HUES48 (cell line): ENCODE results near the gene IFNA5.
A peak's percentile ranks its signal among the peaks of the same experiment; 100 is the strongest.

Source experiments
- H3K27ac ChIP-seq: one replicate; pipeline ENCODE4 v1.7.0; 2013; ENCODE audit warnings: low read depth, low read length, inconsistent platforms
- H3K27me3 ChIP-seq: 2 replicates; pipeline ENCODE4 v1.6.1; 2013; ENCODE audit warnings: mild to moderate bottlenecking, low read length; ENCODE audit not compliant: control insufficient read depth, insufficient read depth
- H3K36me3 ChIP-seq: 2 replicates; pipeline ENCODE4 v1.6.1; 2013; ENCODE audit warnings: low read length; ENCODE audit not compliant: control insufficient read depth, insufficient read depth
- H3K4me1 ChIP-seq: 2 replicates; pipeline ENCODE4 v1.6.1; 2013; ENCODE audit warnings: mild to moderate bottlenecking, low read length; ENCODE audit not compliant: control insufficient read depth, insufficient read depth
- H3K4me3 ChIP-seq: 2 replicates; pipeline ENCODE4 v1.5.1; 2013; ENCODE audit warnings: mild to moderate bottlenecking, low read depth, low read length
- H3K9ac ChIP-seq: 2 replicates; pipeline ENCODE4 v1.6.1; 2013; ENCODE audit warnings: mild to moderate bottlenecking, low read depth, low read length, moderate library complexity
- H3K9me3 ChIP-seq: 2 replicates; pipeline ENCODE4 v1.6.1; 2013; ENCODE audit warnings: low read length; ENCODE audit not compliant: control insufficient read depth, insufficient read depth

The IFNA5 gene

DNA sequence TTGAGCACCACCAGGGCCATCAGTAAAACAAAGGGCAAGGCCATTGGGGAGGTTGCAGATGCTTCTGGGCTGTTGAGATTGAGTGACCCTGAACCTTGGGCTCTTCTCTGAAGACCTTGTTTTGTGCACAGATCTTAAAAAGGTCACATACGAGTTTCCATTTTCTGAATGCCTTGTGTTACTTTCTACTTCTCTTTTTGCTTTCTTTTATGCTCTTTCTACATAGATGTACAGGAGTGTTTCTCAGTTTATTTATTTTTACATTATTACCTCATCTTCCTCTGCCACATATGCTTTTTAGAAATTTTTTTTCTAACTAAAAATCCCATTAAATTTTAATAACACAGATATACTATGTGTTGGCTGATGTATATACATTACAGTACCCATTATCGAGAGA, at the start of gene IFNA5:
Gene IFNA5 (minus strand): TSS at position 101 of the 400 bp plus-strand sequence. CDS start 57 bp downstream, at position 44.
- Histone ChIP-seq H3K9ac (no peak within 1 kb of the TSS), H3K27ac (no peak within 1 kb of the TSS)

DNA sequence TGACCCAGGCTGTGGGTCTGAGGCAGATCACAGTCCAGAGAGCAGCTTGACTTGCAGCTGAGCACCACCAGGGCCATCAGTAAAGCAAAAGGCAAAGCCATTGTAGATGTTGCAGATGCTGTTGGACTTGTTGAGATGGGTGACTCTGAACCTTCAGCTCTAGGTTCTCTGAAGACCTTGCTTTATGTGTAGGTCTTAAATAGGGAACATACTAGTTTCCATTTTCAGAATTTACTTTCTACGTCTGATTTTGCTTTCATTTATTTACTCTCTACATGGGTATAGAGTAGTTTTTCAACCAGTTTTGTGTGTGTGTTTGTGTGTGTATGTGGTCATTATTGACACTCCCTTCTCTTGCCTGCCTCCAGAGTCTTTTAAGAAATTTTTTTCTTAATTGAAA, 45.7 kb upstream of the IFNA5 start, which contains the start of gene IFNA6:
Gene IFNA6 (minus strand): TSS at position 101 of the 400 bp plus-strand sequence. CDS start 0 bp downstream, at position 101.
- Histone ChIP-seq H3K9ac (no peak within 1 kb of the TSS), H3K27ac (no peak within 1 kb of the TSS), H3K4me1 (no peaks in the 10 kb centered on the region; the same call in 1 of the 2 replicates), H3K27me3 (no peaks in the 10 kb centered on the region), H3K9me3 (no peaks in the 10 kb centered on the region), H3K4me3 (no peak within 1 kb of the TSS), H3K36me3 (no peaks in the 10 kb centered on the region)

More for the DNA sequence above, at the start of gene IFNA5:
- H3K27me3 ChIP-seq = 0 out of 2 replicates have a peak, but pooled peaks cover 4% of the 10 kb centered on the region
- no peaks in the 10 kb centered on the region for H3K36me3 ChIP-seq
- H3K9me3 ChIP-seq = no peaks in the 10 kb centered on the region
- H3K4me1 ChIP-seq = no peaks in the 10 kb centered on the region
- H3K4me3 ChIP-seq = no peak within 1 kb of the TSS

DNA sequence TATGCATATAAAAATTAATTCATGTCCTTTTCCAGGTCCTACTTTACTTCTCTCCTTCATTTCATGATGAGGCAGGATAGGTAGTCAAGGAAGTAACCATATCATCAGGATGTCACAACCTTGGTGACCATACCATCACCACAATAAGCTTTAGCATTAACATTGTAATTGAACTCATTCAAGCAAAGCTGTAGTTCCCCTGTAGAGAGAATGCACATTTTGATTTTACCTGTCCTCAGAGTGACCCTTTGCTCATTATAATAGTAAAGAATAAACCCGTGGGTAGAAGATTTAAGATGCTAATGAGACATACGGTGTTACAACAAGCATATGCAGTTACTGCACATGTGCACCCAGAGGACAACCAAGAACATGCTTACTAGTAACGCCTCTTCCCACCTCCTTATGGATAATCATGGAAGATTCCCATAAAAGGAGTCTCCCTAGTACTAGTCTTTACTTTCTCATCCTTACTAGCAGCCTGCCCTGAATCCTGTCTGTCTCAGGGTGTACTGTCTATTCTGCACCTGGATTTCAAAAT, 43.4 kb upstream of the IFNA5 start:
- no peak overlapping the region for H3K27ac ChIP-seq
- H3K27me3 ChIP-seq = no peaks in the 10 kb centered on the region
- no peaks in the 10 kb centered on the region for H3K9me3 ChIP-seq
- H3K9ac ChIP-seq = no peak overlapping the region
- H3K4me3 ChIP-seq = no peak overlapping the region
- H3K4me1 ChIP-seq = no peaks in the 10 kb centered on the region; the same call in 1 of the 2 replicates
- H3K36me3 ChIP-seq = no peaks in the 10 kb centered on the region

DNA sequence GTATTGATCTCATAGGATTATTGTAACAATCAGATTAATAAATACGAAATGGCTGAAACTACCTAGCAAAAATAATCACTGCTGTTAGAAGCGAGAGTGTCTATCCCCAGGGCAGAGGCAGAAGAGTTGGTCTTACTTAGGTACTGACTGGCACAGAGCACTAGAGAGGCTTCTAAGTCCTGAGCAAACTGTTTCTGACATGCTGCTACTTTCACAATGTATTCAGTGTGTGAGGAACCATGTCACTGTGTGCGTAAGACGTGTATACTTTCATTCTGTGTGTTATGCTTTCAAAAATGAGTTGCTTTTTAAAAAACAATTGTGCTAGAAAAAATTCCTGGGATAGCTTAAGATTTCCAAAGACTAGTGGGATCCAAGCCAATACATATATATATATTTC, 35.6 kb upstream of the IFNA5 start:
- H3K9me3 ChIP-seq = no peaks in the 10 kb centered on the region
- no peak overlapping the region for H3K9ac ChIP-seq
- no peaks in the 10 kb centered on the region for H3K36me3 ChIP-seq
- peaks cover 3% of the 10 kb centered on the region; the same call in 1 of the 2 replicates for H3K4me1 ChIP-seq
- H3K27ac ChIP-seq = no peak overlapping the region
- no peaks in the 10 kb centered on the region for H3K27me3 ChIP-seq
- H3K4me3 ChIP-seq = no peak overlapping the region

DNA sequence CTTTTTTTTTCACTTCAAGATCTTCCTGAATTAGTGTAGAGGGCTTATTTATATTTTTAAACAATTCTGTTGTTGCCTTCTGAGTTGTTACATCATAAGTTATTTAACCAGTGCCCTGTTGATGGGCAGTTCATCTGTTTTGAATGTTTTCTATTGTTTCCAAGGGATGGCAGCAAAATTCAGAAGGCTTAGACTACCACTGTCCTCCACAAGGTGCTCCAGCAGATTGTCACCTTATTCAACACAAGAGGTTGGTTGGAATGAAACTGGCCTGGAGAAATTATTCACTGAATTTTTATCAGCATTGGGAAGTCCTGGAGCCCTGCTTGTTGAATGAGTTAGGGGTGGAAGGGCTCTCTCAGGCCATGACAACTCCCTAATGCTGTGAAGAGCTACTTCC, 31.3 kb upstream of the IFNA5 start:
- H3K4me1 ChIP-seq = peaks cover 27% of the 10 kb centered on the region
- H3K27ac ChIP-seq = no peak overlapping the region
- peaks cover 13% of the 10 kb centered on the region; the same call in 1 of the 2 replicates for H3K36me3 ChIP-seq
- H3K9me3 ChIP-seq = no peaks in the 10 kb centered on the region
- H3K9ac ChIP-seq = no peak overlapping the region
- no peaks in the 10 kb centered on the region for H3K27me3 ChIP-seq
- H3K4me3 ChIP-seq = no peak overlapping the region

DNA sequence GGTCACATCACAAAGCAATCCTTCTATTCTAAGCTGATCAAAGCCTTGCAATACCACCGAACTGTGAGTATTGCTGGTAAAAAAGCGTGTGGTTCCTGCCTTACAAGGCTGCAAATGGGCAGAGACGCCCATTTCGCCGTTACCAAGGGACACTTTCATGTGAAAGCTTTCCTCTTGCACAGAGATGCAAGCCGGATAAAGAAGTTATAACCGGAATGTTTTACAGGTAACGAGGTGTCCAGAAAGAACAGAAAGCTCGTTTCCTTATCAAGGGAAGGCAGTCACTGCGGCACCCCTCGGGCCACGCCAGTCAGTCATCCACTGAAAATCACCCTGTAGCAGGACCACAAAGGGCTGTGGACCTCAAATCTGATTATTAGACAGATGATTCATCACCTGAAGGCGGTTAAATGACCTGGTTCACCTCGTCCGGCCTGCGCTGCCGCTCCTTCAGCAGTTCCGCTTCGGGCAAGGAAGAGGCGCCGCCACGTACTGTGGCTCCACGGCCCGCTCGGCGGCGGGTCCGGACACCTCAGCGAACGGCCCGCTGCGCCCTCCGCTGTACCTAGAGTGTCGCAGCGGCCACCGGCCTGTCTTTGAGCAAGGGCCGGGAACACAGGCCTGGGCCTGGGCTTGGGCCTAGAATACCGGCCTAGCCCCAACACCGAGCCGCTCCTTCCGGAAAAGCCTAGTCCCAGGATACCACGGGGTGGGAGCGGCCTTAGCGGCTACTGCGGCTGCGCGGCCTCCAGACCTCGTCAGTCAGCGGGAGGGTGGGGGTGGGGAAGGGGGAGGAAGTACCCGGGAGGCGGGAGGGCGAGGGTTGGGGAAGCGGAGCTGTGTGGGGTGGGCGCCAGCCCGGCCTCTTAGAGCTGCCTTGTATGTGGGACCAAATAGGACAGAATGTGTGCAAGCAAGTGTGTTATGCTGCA, 29.9 kb upstream of the IFNA5 start, which contains the start of gene KLHL9:
Gene KLHL9 (minus strand): TSS at position 704 of the 932 bp plus-strand sequence. CDS start 545 bp downstream, at position 159.
- peaks cover 27% of the 10 kb centered on the region for H3K4me1 ChIP-seq
- no peaks in the 10 kb centered on the region for H3K27me3 ChIP-seq
- peak within 1 kb of the TSS; percentile 79 for H3K27ac ChIP-seq
- no peaks in the 10 kb centered on the region for H3K9me3 ChIP-seq
- H3K36me3 ChIP-seq = peaks cover 17% of the 10 kb centered on the region
- peak within 1 kb of the TSS; percentile 97 for H3K9ac ChIP-seq
- H3K4me3 ChIP-seq = peak within 1 kb of the TSS; percentile 99

DNA sequence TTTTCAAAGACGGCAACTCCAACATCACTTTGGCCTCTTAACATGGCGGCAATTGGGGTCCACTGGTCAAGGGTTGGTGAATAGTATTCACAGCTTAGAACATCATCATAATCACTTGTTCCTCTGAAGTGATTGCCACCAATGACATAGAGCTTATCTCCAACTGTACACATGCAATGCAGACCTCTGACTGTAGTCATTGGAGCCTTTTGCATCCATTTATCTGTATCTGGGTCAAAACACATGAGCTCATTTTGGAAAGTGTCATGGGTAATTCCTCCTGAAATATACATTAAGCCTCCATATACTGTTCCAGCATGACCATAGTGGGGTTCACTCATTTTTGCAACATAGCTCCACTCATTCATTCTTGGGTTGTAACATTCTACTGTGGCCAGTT, 28.1 kb upstream of the IFNA5 start:
- no peak overlapping the region for H3K9ac ChIP-seq
- peaks cover 17% of the 10 kb centered on the region for H3K36me3 ChIP-seq
- no peak overlapping the region for H3K27ac ChIP-seq
- H3K4me1 ChIP-seq = peaks cover 27% of the 10 kb centered on the region
- no peaks in the 10 kb centered on the region for H3K9me3 ChIP-seq
- peak overlapping the region; percentile 99 for H3K4me3 ChIP-seq
- H3K27me3 ChIP-seq = no peaks in the 10 kb centered on the region

DNA sequence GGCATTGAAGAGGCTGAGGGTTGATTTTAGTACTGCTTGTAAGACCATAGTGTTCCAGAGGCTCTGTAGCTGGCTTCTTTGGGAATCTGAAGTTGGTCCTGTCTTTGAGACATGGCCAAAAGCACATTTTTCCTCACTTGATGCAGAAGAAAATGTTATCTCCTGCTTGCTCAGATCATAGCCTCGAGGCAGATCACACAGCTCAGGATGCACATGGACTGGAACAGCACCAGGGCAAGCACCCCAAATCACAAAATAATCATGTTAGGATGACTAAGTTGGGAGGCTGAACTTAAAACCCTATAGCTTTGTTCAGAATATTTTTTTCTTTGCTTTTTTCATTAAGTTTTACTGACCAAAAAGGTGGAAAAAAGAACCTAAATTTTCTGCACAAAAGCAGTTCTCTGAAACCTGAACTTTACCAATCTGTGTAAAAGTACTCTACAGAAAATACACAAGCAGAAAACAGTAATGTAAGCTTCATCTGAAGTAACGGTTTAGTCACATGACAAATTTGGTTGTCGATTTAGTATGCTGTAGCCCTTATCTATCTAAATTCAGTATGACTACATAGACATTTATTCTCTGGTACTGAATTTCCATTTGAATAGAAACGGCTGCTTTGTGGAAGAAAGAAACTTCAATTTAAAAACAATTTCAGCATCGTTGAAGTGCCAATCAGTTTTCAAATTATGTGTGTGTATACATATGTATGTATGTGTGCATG, 26.7 kb upstream of the IFNA5 start:
- Histone ChIP-seq H3K27me3 (no peaks in the 10 kb centered on the region), H3K4me3 (no peak overlapping the region), H3K9ac (no peak overlapping the region)

DNA sequence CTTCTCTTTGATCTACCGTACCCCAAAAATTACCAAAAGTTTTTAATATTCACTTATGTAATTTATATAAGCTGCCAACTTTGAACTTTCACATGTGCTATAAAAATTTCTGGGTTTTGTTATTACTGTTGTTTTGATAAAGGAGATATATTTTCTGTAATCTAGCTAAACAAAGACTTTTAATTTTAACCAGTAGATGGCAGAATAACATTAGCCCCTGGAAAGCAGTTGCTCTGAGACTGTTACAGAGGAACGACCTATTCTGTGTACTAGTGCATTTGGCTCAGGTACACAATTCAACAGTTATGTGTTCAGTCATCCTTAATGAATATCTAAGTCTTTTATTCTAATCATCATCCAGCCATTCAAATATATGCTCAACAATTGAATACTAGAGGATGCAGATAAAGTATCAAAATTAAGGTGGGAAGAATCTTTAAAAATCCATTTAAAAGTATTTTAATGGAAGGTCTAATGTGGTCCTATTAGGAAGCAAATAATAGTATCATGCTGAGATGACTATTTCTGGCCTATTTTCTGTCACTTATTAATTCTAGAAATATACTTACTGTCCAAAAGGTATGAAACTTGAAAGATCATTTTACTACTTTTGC, 21.5 kb upstream of the IFNA5 start:
- no peak overlapping the region for H3K9ac ChIP-seq
- H3K27ac ChIP-seq = no peak overlapping the region
- peaks cover 4% of the 10 kb centered on the region for H3K36me3 ChIP-seq
- no peaks in the 10 kb centered on the region for H3K27me3 ChIP-seq
- H3K4me1 ChIP-seq = no peaks in the 10 kb centered on the region
- no peaks in the 10 kb centered on the region for H3K9me3 ChIP-seq
- no peak overlapping the region for H3K4me3 ChIP-seq

More for the DNA sequence above, 26.7 kb upstream of the IFNA5 start:
- Histone ChIP-seq H3K36me3 (peaks cover 17% of the 10 kb centered on the region), H3K9me3 (no peaks in the 10 kb centered on the region), H3K27ac (no peak overlapping the region), H3K4me1 (peaks cover 27% of the 10 kb centered on the region)

DNA sequence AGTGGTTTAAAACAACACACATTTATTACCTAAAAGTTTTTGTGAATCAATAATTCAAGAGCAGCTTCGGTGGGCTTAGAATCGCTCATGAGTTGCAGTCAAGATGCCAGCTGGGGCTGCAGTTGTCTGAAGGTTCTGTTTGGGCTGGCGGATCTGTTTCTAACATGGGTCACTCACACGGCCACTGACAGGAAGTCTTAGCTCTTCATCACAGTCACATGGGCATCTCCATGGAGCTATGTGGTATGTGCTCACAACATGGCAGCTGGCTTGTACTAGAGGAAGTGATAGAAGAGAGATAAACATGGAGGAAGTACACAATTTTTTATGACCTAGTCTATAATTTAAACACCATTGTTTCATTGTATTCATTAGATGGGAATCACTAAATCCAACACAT, 18.9 kb upstream of the IFNA5 start:
- H3K9me3 ChIP-seq = no peaks in the 10 kb centered on the region
- H3K4me1 ChIP-seq = no peaks in the 10 kb centered on the region
- no peak overlapping the region for H3K4me3 ChIP-seq
- H3K27me3 ChIP-seq = no peaks in the 10 kb centered on the region
- no peaks in the 10 kb centered on the region for H3K36me3 ChIP-seq
- no peak overlapping the region for H3K9ac ChIP-seq
- no peak overlapping the region for H3K27ac ChIP-seq
